Measurements from ENCODE around the gene ANO6. TPM values are rescaled to one million over a fixed set of nuclear protein-coding genes. Genes with fewer than 3 reads are reported as not detected.

Gene ANO6
- total RNA-seq, 2 experiments from 2014 or later: 29.2 to 29.8 TPM

- H3K36me3 Mint-ChIP-seq (ENCODE audit: low read depth): peaks cover 3% of the 10 kb centered on the region
- ChIA-PET POLR2A (interaction anchor here (1.0 kb wide), 1 partner anchor 24 kb away, joined by 3 read pairs; the partner anchor contains the start of gene ANO6), CTCF (interaction anchor here (1.8 kb wide), 1 partner anchor 351 kb away, joined by 4 read pairs; no protein-coding TSS in a partner anchor)
- no peak overlapping the region for H3K27ac Mint-ChIP-seq
- no peaks in the 10 kb centered on the region for H3K9me3 Mint-ChIP-seq
- no peak for DNase-seq
- H3K27me3 Mint-ChIP-seq: no peaks in the 10 kb centered on the region
- H3K4me3 Mint-ChIP-seq: no peak overlapping the region
- H3K4me1 Mint-ChIP-seq: peaks cover 15% of the 10 kb centered on the region
These were observed 23.2 kb upstream of the ANO6 start for GRCh38 chr12:45192707-45193106.

GRCh38 chr12:45200491-45201043 lies 15.3 kb upstream of the ANO6 start:
- ChIA-PET CTCF (interaction anchor here (1.2 to 1.4 kb wide), 2 partner anchors 15 to 30 kb away, joined by 4 read pairs; partner anchors contain the start of gene ANO6), POLR2A (interaction anchor here (1.0 to 4.4 kb wide), 3 partner anchors 10 to 15 kb away, joined by 3 to 28 read pairs (median 3); partner anchors contain the start of gene ANO6)
- no peak overlapping the region for H3K27ac Mint-ChIP-seq
- H3K27me3 Mint-ChIP-seq: no peaks in the 10 kb centered on the region
- H3K4me3 Mint-ChIP-seq: peak overlapping the region; percentile 18
- H3K4me1 Mint-ChIP-seq: peaks cover 20% of the 10 kb centered on the region
- H3K36me3 Mint-ChIP-seq (ENCODE audit: low read depth): no peaks in the 10 kb centered on the region
- no peaks in the 10 kb centered on the region for H3K9me3 Mint-ChIP-seq
- no peak for DNase-seq

- POLR2A ChIA-PET: no interaction called here
- CTCF ChIA-PET: no interaction called here
- Mint-ChIP-seq H3K27ac (no peak overlapping the region), H3K4me3 (no peak overlapping the region), H3K9me3 (no peaks in the 10 kb centered on the region), H3K36me3 (ENCODE audit: low read depth) (no peaks in the 10 kb centered on the region), H3K4me1 (peaks cover 20% of the 10 kb centered on the region), H3K27me3 (no peaks in the 10 kb centered on the region)
- no peak for DNase-seq
These were observed 12.1 kb upstream of the ANO6 start for GRCh38 chr12:45203767-45204166.

GRCh38 chr12:45204757-45205156 lies 11.1 kb upstream of the ANO6 start:
- no peaks in the 10 kb centered on the region for H3K9me3 Mint-ChIP-seq
- no peaks in the 10 kb centered on the region for H3K27me3 Mint-ChIP-seq
- POLR2A ChIA-PET: no interaction called here
- CTCF ChIA-PET: no interaction called here
- no peak overlapping the region for H3K27ac Mint-ChIP-seq
- H3K36me3 Mint-ChIP-seq (ENCODE audit: low read depth): no peaks in the 10 kb centered on the region
- H3K4me1 Mint-ChIP-seq: peaks cover 14% of the 10 kb centered on the region
- no peak overlapping the region for H3K4me3 Mint-ChIP-seq
- no peak for DNase-seq

GRCh38 chr12:45205165-45205825 lies 10.6 kb upstream of the ANO6 start:
- ChIA-PET POLR2A (interaction anchor here (1.6 kb wide), 1 partner anchor 10 kb away, joined by 9 read pairs; the partner anchor contains the start of gene ANO6), CTCF (interaction anchor here (1.3 kb wide), 1 partner anchor 10 kb away, joined by 4 read pairs; no protein-coding TSS in a partner anchor)
- H3K4me1 Mint-ChIP-seq: peaks cover 9% of the 10 kb centered on the region
- no peaks in the 10 kb centered on the region for H3K9me3 Mint-ChIP-seq
- H3K36me3 Mint-ChIP-seq (ENCODE audit: low read depth): no peaks in the 10 kb centered on the region
- no peaks in the 10 kb centered on the region for H3K27me3 Mint-ChIP-seq
- H3K4me3 Mint-ChIP-seq: no peak overlapping the region
- DNase-seq: no peak
- H3K27ac Mint-ChIP-seq: no peak overlapping the region

- ChIA-PET CTCF (no interaction called here), POLR2A (no interaction called here)
- no peaks in the 10 kb centered on the region for H3K9me3 Mint-ChIP-seq
- H3K36me3 Mint-ChIP-seq (ENCODE audit: low read depth): no peaks in the 10 kb centered on the region
- no peak overlapping the region for H3K4me3 Mint-ChIP-seq
- DNase-seq: no peak
- H3K4me1 Mint-ChIP-seq: peaks cover 2% of the 10 kb centered on the region
- H3K27ac Mint-ChIP-seq: no peak overlapping the region
- no peaks in the 10 kb centered on the region for H3K27me3 Mint-ChIP-seq
These were observed 7.0 kb upstream of the ANO6 start for GRCh38 chr12:45208604-45209487.

GRCh38 chr12:45209784-45210183 lies 6.1 kb upstream of the ANO6 start:
- no peak overlapping the region for H3K4me3 Mint-ChIP-seq
- H3K27me3 Mint-ChIP-seq: no peaks in the 10 kb centered on the region
- peaks cover 12% of the 10 kb centered on the region for H3K4me1 Mint-ChIP-seq
- DNase-seq: no peak
- no peaks in the 10 kb centered on the region for H3K36me3 Mint-ChIP-seq (ENCODE audit: low read depth)
- POLR2A ChIA-PET: interaction anchor here (1.0 kb wide), 1 partner anchor 9 kb away, joined by 3 read pairs; no protein-coding TSS in a partner anchor
- CTCF ChIA-PET: no interaction called here
- no peak overlapping the region for H3K27ac Mint-ChIP-seq
- no peaks in the 10 kb centered on the region for H3K9me3 Mint-ChIP-seq

- Mint-ChIP-seq H3K27me3 (no peaks in the 10 kb centered on the region), H3K4me3 (no peak overlapping the region), H3K9me3 (no peaks in the 10 kb centered on the region), H3K36me3 (ENCODE audit: low read depth) (no peaks in the 10 kb centered on the region), H3K4me1 (peaks cover 21% of the 10 kb centered on the region), H3K27ac (no peak overlapping the region)
- DNase-seq: no peak
- ChIA-PET POLR2A (no interaction called here), CTCF (no interaction called here)
These were observed 3.8 kb upstream of the ANO6 start for GRCh38 chr12:45212064-45212463.

- Mint-ChIP-seq H3K36me3 (ENCODE audit: low read depth) (no peaks in the 10 kb centered on the region), H3K27me3 (no peaks in the 10 kb centered on the region), H3K4me3 (no peak overlapping the region), H3K9me3 (no peaks in the 10 kb centered on the region), H3K4me1 (peaks cover 31% of the 10 kb centered on the region), H3K27ac (no peak overlapping the region)
- DNase-seq: no peak
- POLR2A ChIA-PET: no interaction called here
- CTCF ChIA-PET: no interaction called here
These were observed 2.8 kb upstream of the ANO6 start for GRCh38 chr12:45213107-45213506.

GRCh38 chr12:45214071-45214470 lies 1.8 kb upstream of the ANO6 start:
- no peak overlapping the region for H3K4me3 Mint-ChIP-seq
- H3K4me1 Mint-ChIP-seq: peaks cover 38% of the 10 kb centered on the region
- no peaks in the 10 kb centered on the region for H3K27me3 Mint-ChIP-seq
- no peaks in the 10 kb centered on the region for H3K36me3 Mint-ChIP-seq (ENCODE audit: low read depth)
- ChIA-PET CTCF (interaction anchor here (0.9 kb wide), 1 partner anchor 516 kb away, joined by 3 read pairs; the partner anchor contains the start of gene ARID2), POLR2A (interaction anchor here (2.5 to 3.5 kb wide), 2 partner anchors 15 to 515 kb away, joined by 28 to 29 read pairs; partner anchors contain the start of gene ARID2)
- DNase-seq: no peak
- no peaks in the 10 kb centered on the region for H3K9me3 Mint-ChIP-seq
- no peak overlapping the region for H3K27ac Mint-ChIP-seq

- no peak for DNase-seq
- ChIA-PET CTCF (interaction anchor here (0.9 to 1.5 kb wide), 8 partner anchors 9 to 776 kb away, joined by 3 to 8 read pairs (median 4); partner anchors contain the start of gene ARID2), POLR2A (interaction anchor here (0.8 to 3.5 kb wide), 8 partner anchors 9 to 1055 kb away, joined by 3 to 29 read pairs (median 3); partner anchors contain the start of gene ARID2)
- H3K27ac Mint-ChIP-seq: peak overlapping the region; percentile 92
- H3K27me3 Mint-ChIP-seq: no peaks in the 10 kb centered on the region
- H3K36me3 Mint-ChIP-seq (ENCODE audit: low read depth): peaks cover 2% of the 10 kb centered on the region
- peaks cover 42% of the 10 kb centered on the region for H3K4me1 Mint-ChIP-seq
- H3K9me3 Mint-ChIP-seq: no peaks in the 10 kb centered on the region
- peak overlapping the region; percentile 96 for H3K4me3 Mint-ChIP-seq
These were observed 1.0 kb upstream of the ANO6 start for GRCh38 chr12:45214749-45215418.

GRCh38 chr12:45216230-45216982 lies 511 bp downstream of the ANO6 start:
- Mint-ChIP-seq H3K27me3 (no peaks in the 10 kb centered on the region), H3K36me3 (ENCODE audit: low read depth) (peaks cover 11% of the 10 kb centered on the region), H3K27ac (peak overlapping the region; percentile 92), H3K4me1 (peaks cover 46% of the 10 kb centered on the region), H3K9me3 (no peaks in the 10 kb centered on the region), H3K4me3 (peak overlapping the region; percentile 96)
- POLR2A ChIA-PET: interaction anchor here (0.6 to 3.5 kb wide), 13 partner anchors 11 to 775 kb away, joined by 3 to 29 read pairs (median 3); partner anchors contain the start of genes ARID2 and SCAF11
- DNase-seq: peak; percentile 58
- CTCF ChIA-PET: interaction anchor here (0.6 to 1.4 kb wide), 7 partner anchors 10 to 1054 kb away, joined by 3 to 4 read pairs (median 3); no protein-coding TSS in a partner anchor
